GM11168 (cell line): ENCODE measurements around the gene REM1.
"Not testable (repeated sequence)": the region's sequence is repeated elsewhere in the genome, so short reads cannot be mapped to it uniquely, and the experiment has no call there.

Experiments used
- in situ Hi-C: fragments of 300-500 bp; cut with MboI; formaldehyde crosslinking; loops from one replicate; pipeline ENCODE4 v1.12.0; 2022; ENCODE audit warnings: low sequenced_read_pairs; ENCODE audit not compliant: unreplicated experiment

The REM1 gene

DNA sequence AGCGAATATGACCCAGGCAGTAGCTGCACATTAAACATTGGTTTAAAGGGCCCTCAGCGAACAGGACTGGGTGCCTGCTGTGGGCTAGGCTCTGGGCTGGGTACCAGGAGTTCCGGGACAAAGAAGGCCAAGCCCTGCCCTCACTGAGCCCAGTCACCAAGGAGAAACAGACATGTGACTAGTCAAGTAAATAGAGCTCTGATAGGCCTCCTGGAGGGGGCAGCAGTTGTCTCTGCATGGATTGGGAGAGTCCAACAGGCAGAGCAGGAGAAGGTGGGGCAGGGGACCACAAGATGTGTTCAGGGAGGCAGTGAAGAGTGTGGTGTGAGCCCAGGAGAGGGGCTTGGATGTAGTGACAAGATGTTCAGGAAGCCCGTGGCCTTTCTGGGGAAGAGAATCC, 42.3 kb downstream of the REM1 start:
- in situ Hi-C loops: no loop called here

DNA sequence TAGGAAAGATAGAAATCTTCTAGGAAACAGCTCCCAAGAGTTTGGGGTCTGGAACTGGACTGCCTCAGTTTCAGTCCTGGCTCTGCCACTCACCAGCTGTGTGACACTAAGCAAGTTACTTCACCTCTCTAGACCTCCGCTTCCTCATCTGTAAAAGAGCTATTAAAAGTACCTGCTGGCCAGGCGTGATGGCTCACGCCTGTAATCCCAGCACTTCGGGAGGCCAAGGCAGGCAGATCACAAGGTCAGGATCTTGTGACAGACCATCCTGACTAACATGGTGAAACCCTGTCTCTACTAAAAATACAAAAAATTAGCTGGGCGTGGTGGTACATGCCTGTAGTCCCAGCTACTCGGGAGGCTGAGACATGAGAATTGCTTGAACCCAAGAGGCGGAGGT, 46.2 kb downstream of the REM1 start:
- in situ Hi-C loops: not testable (repeated sequence)

DNA sequence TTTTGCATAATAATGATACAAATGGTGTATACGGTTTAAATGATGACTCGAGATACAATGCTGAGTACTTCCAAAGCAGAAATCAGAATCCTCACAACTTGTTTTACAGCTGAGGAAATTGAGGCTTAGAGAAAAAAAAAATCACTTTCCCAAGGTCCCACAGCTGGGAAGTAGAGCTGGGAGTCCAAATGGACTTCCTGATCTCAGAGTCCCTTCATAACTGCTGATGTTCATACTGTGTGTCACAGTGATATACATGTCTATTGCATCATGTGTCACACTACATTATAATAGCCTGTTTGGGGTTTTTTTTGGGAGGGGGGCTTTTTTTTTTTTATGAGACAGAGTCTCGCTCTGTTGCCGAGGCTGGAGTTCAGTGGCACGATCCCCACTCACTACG, 47.6 kb downstream of the REM1 start:
- in situ Hi-C loops: no loop called here

DNA sequence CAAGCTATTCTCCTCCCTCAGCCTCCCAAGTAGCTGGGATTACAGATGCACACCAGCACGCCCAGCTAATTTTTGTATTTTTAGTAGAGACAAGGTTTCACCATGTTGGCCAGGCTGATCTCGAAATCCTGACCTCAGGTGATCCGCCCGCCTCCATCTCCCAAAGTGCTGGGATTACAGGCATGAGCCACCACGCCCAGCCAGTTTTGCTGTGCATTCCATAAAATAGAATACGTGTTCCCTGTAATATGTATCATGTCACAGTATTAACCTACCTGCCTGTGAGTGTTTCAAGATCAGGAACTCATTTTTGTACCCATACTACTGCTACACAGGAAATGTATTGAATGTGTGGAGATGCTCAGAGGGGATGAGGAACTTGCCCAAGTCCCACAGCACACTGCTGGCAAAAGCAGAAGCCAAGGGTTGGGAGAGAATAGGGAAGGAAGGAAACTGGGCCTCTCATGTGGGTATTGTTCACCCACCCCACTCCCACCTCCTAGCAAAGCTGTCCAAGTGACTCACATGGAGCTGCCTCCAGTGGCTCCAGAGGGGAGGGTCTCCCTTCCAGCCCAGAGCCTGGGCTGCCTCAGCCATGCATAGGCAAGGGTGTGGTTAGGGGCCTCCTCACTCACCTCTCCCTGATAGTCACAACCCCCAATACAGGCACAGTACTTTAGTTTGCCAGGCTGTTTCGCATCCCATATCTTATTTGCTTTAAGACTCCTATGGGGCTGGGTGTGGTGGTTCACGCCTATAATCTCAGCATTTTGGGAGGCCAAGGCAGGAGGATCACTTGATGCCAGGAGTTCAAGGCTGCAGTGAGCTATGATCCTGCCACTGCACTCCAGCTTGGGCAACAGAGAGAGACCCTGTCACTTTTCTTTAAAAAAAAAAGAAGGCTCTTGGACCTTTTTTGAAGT, 48.5 kb downstream of the REM1 start:
- in situ Hi-C loops: no loop called here

DNA sequence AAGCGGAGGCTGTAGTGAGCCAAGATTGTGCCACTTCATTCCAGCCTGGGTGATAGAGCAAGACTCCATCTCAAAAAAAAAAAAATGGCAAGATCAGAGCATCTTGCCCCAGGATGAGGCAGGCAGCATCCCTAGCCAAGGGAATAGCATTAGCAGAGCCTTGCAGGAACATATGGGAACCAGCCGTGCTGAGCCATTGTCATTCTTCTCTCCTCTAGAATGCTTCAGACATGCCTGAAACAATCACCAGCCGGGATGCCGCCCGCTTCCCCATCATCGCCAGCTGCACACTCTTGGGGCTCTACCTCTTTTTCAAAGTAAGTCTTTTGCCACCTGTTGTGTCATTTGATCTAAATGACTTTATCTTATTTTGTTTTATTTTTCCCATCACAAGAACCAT, 52.2 kb downstream of the REM1 start:
- in situ Hi-C loops: no loop called here
